AG10803 (cell line): ENCODE measurements around the gene LIX1L.
A peak's percentile ranks its signal among the peaks of the same experiment; 100 is the strongest.

Experiments
- DNase-seq: peaks from one replicate; pipeline ENCODE4 v3.0.0; 2010; ENCODE audit warnings: low read depth
- H3K4me3 ChIP-seq: 2 replicates; pipeline ENCODE4 v1.5.1; 2011; ENCODE audit warnings: mild to moderate bottlenecking, low read length, control low read depth
- TF ChIP-seq, protein P1 (sequence below): conservative IDR thresholded peaks from 2 replicates; pipeline ENCODE4 v1.5.1; 2011; ENCODE audit warnings: mild to moderate bottlenecking, low read length, control low read depth, inconsistent platforms

The LIX1L gene

GRCh38 chr1:145906954-145907753, 50.7 kb downstream of the LIX1L start:
- peak; percentile 9 for DNase-seq
- TF ChIP-seq, protein P1, sequence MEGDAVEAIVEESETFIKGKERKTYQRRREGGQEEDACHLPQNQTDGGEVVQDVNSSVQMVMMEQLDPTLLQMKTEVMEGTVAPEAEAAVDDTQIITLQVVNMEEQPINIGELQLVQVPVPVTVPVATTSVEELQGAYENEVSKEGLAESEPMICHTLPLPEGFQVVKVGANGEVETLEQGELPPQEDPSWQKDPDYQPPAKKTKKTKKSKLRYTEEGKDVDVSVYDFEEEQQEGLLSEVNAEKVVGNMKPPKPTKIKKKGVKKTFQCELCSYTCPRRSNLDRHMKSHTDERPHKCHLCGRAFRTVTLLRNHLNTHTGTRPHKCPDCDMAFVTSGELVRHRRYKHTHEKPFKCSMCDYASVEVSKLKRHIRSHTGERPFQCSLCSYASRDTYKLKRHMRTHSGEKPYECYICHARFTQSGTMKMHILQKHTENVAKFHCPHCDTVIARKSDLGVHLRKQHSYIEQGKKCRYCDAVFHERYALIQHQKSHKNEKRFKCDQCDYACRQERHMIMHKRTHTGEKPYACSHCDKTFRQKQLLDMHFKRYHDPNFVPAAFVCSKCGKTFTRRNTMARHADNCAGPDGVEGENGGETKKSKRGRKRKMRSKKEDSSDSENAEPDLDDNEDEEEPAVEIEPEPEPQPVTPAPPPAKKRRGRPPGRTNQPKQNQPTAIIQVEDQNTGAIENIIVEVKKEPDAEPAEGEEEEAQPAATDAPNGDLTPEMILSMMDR: no peak
- no peak overlapping the region for H3K4me3 ChIP-seq

- no peak overlapping the region for H3K4me3 ChIP-seq
- DNase-seq: no peak
- TF ChIP-seq, protein P1: peak; percentile 1; the same call in 1 of the 2 replicates
These were observed 56.4 kb downstream of the LIX1L start for GRCh38 chr1:145901312-145902021.

GRCh38 chr1:145898756-145899155, 59.1 kb downstream of the LIX1L start:
- no peak for DNase-seq
- TF ChIP-seq, protein P1: no peak
- H3K4me3 ChIP-seq: no peak overlapping the region

GRCh38 chr1:145897969-145898368, 59.8 kb downstream of the LIX1L start:
- TF ChIP-seq, protein P1: no peak
- H3K4me3 ChIP-seq: no peak overlapping the region
- DNase-seq: no peak

DNA sequence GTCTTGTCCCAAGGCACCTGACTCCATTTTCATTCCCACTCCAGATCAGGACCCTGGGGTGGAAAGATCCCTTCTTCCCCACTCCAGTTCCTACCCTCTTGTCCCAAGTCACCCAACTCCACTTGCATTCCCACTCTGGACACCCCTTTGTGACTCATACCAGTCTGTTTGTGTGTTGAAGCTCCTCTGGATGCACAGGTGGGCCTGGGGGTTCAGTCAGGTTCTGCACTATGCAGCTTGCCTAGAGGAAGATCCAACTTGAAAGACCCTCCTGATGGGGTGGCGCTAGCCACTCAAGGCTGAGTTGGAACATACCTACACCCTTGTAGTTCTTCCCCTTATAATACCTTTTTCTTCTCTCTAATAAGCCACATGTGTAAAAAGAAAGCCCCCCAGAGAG, 62.3 kb downstream of the LIX1L start:
- no peak overlapping the region for H3K4me3 ChIP-seq
- TF ChIP-seq, protein P1: no peak
- no peak for DNase-seq

- DNase-seq: no peak
- TF ChIP-seq, protein P1: no peak
- H3K4me3 ChIP-seq: no peak overlapping the region
These were observed 64.3 kb downstream of the LIX1L start for GRCh38 chr1:145893306-145894055.
